Measurements from ENCODE around the gene ATP6V0E2. TPM values are rescaled to one million over a fixed set of nuclear protein-coding genes. Genes with fewer than 3 reads are reported as not detected.

Gene ATP6V0E2
- total and polyA plus RNA-seq, 2 donors from 2014 or later: 19.8 to 138 TPM

GRCh38 chr7:149866139-149866778, 7.5 kb upstream of the ATP6V0E2 start:
- intact Hi-C loops (cut with DNase I): no loop called here
- no peak overlapping the region for H3K9ac ChIP-seq (ENCODE audit: low read length in 3 of 3)
- TF ChIP-seq CTCF (IDR thresholded peaks at IDR 0.05; ENCODE audit: borderline replicate concordance, extremely low read depth, insufficient read depth): no peak
- H3K36me3 ChIP-seq (ENCODE audit: control insufficient read depth in 2 of 3, insufficient read depth in 3 of 3, low read length in 3 of 3): peaks cover 0 to 20% (median 14%) of the 10 kb centered on the region in 3 donors
- DNase-seq: peak in 1 of 5 donors; percentile 22
- H3K4me3 ChIP-seq (ENCODE audit: low read length in 3 of 3): no peak overlapping the region
- no peaks in the 10 kb centered on the region for H3K9me3 ChIP-seq (ENCODE audit: control insufficient read depth in 2 of 3, insufficient read depth in 1 of 3, low read length in 3 of 3)
- no peaks in the 10 kb centered on the region for H3K27me3 ChIP-seq (ENCODE audit: control insufficient read depth, insufficient read depth, low read length)
- no peak for FAIRE-seq
- no peak overlapping the region for H3K27ac ChIP-seq (ENCODE audit: low read depth in 2 of 2, low read length in 2 of 2)
- no peaks in the 10 kb centered on the region for H3K4me1 ChIP-seq (ENCODE audit: control insufficient read depth in 2 of 3, insufficient read depth in 2 of 3, low read depth in 1 of 3, low read length in 3 of 3)

GRCh38 chr7:149866779-149867447, 6.9 kb upstream of the ATP6V0E2 start:
- intact Hi-C loops (cut with DNase I): no loop called here
- Histone ChIP-seq H3K36me3 (ENCODE audit: control insufficient read depth in 2 of 3, insufficient read depth in 3 of 3, low read length in 3 of 3) (peaks cover 0 to 13% (median 9%) of the 10 kb centered on the region in 3 donors), H3K9ac (ENCODE audit: low read length in 3 of 3) (no peak overlapping the region), H3K27me3 (ENCODE audit: control insufficient read depth, insufficient read depth, low read length) (no peaks in the 10 kb centered on the region), H3K27ac (ENCODE audit: low read depth in 2 of 2, low read length in 2 of 2) (no peak overlapping the region), H3K4me3 (ENCODE audit: low read length in 3 of 3) (no peak overlapping the region), H3K4me1 (ENCODE audit: control insufficient read depth in 2 of 3, insufficient read depth in 2 of 3, low read depth in 1 of 3, low read length in 3 of 3) (no peaks in the 10 kb centered on the region), H3K9me3 (ENCODE audit: control insufficient read depth in 2 of 3, insufficient read depth in 1 of 3, low read length in 3 of 3) (no peaks in the 10 kb centered on the region)
- no peak for TF ChIP-seq CTCF (IDR thresholded peaks at IDR 0.05; ENCODE audit: borderline replicate concordance, extremely low read depth, insufficient read depth)
- FAIRE-seq (no peak), DNase-seq (peak in 3 of 5 donors; percentile 30 to 82 (median 49))

GRCh38 chr7:149867762-149868622, 5.8 kb upstream of the ATP6V0E2 start:
- H3K9me3 ChIP-seq (ENCODE audit: control insufficient read depth in 2 of 3, insufficient read depth in 1 of 3, low read length in 3 of 3): no peaks in the 10 kb centered on the region
- intact Hi-C loops (cut with DNase I): no loop called here
- H3K27me3 ChIP-seq (ENCODE audit: control insufficient read depth, insufficient read depth, low read length): no peaks in the 10 kb centered on the region
- no peak overlapping the region for H3K9ac ChIP-seq (ENCODE audit: low read length in 3 of 3)
- no peak for FAIRE-seq
- DNase-seq: peak in 1 of 5 donors; percentile 27
- no peak overlapping the region for H3K4me3 ChIP-seq (ENCODE audit: low read length in 3 of 3)
- H3K36me3 ChIP-seq (ENCODE audit: control insufficient read depth in 2 of 3, insufficient read depth in 3 of 3, low read length in 3 of 3): peaks cover 0 to 4% (median 3%) of the 10 kb centered on the region in 3 donors
- H3K27ac ChIP-seq (ENCODE audit: low read depth in 2 of 2, low read length in 2 of 2): no peak overlapping the region
- no peak for TF ChIP-seq CTCF (IDR thresholded peaks at IDR 0.05; ENCODE audit: borderline replicate concordance, extremely low read depth, insufficient read depth)
- H3K4me1 ChIP-seq (ENCODE audit: control insufficient read depth in 2 of 3, insufficient read depth in 2 of 3, low read depth in 1 of 3, low read length in 3 of 3): peaks cover 0 to 5% (median 0%) of the 10 kb centered on the region in 3 donors

Data from kidney (tissue), 14 donors.